Trophoblast cell (in vitro differentiated cells and primary cell): ENCODE results near the gene TCEA3.

Experiments used
- DNase-seq, 2 donors: peaks; one replicate each; pipeline ENCODE4 v3.0.0-alpha.2; 2016
- H2AFZ ChIP-seq: 2 replicates; pipeline ENCODE4 v1.6.1; 2013; ENCODE audit warnings: low read length, moderate library complexity, mild to moderate bottlenecking; ENCODE audit not compliant: insufficient read depth, poor library complexity
- H2AK5ac ChIP-seq: 2 replicates; pipeline ENCODE4 v1.6.1; 2013; ENCODE audit warnings: mild to moderate bottlenecking, low read length
- H2BK120ac ChIP-seq: 2 replicates; pipeline ENCODE4 v1.6.1; 2013; ENCODE audit warnings: low read length, mild to moderate bottlenecking, moderate library complexity; ENCODE audit not compliant: insufficient read depth, poor library complexity
- H2BK12ac ChIP-seq: 2 replicates; pipeline ENCODE4 v1.6.1; 2013; ENCODE audit warnings: mild to moderate bottlenecking, low read length, moderate library complexity
- H2BK5ac ChIP-seq: 2 replicates; pipeline ENCODE4 v1.6.1; 2013; ENCODE audit warnings: low read length, low read depth, moderate library complexity, mild to moderate bottlenecking; ENCODE audit not compliant: poor library complexity
- H3K14ac ChIP-seq: 2 replicates; pipeline ENCODE4 v1.6.1; 2013; ENCODE audit warnings: mild to moderate bottlenecking, low read length
- H3K18ac ChIP-seq: 2 replicates; pipeline ENCODE4 v1.6.1; 2013; ENCODE audit warnings: mild to moderate bottlenecking, low read length
- H3K23ac ChIP-seq: 2 replicates; pipeline ENCODE4 v1.6.1; 2013; ENCODE audit warnings: low read length
- H3K27ac ChIP-seq: 2 replicates; pipeline ENCODE4 v1.5.1; 2013; ENCODE audit warnings: low read depth, mild to moderate bottlenecking, inconsistent platforms, low read length, moderate library complexity
- H3K27me3 ChIP-seq: 2 replicates; pipeline ENCODE4 v1.6.1; 2013; ENCODE audit warnings: inconsistent platforms, mild to moderate bottlenecking, low read length, moderate library complexity; ENCODE audit not compliant: insufficient read depth
- H3K36me3 ChIP-seq, 2 experiments: 1 replicate in 1 of 2; 2 replicates in 1 of 2; pipeline ENCODE4 v1.6.1; 2013; ENCODE audit warnings: low read length in 2 of 2, mild to moderate bottlenecking in 2 of 2, moderate library complexity in 1 of 2; ENCODE audit not compliant: insufficient read depth in 2 of 2, control insufficient read depth in 1 of 2
- H3K4ac ChIP-seq: 2 replicates; pipeline ENCODE4 v1.6.1; 2013; ENCODE audit warnings: low read depth, mild to moderate bottlenecking, low read length, moderate library complexity
- H3K4me1 ChIP-seq, 2 experiments: 1 replicate in 1 of 2; 2 replicates in 1 of 2; pipeline ENCODE4 v1.6.1; 2013; ENCODE audit warnings: low read length in 2 of 2, mild to moderate bottlenecking in 2 of 2, moderate library complexity in 1 of 2; ENCODE audit not compliant: insufficient read depth in 2 of 2, control insufficient read depth in 1 of 2
- H3K4me2 ChIP-seq: 2 replicates; pipeline ENCODE4 v1.6.1; 2013; ENCODE audit warnings: inconsistent platforms, mild to moderate bottlenecking, low read length, moderate library complexity
- H3K4me3 ChIP-seq: 2 replicates; pipeline ENCODE4 v1.5.1; 2013; ENCODE audit warnings: mild to moderate bottlenecking, low read depth, low read length, inconsistent platforms
- H3K79me1 ChIP-seq: one replicate; pipeline ENCODE4 v1.6.1; 2013; ENCODE audit warnings: low read length
- H3K79me2 ChIP-seq: 2 replicates; pipeline ENCODE4 v1.6.1; 2013; ENCODE audit warnings: low read length, mild to moderate bottlenecking; ENCODE audit not compliant: control insufficient read depth, insufficient read depth, poor library complexity
- H3K9ac ChIP-seq: 2 replicates; pipeline ENCODE4 v1.6.1; 2013; ENCODE audit warnings: mild to moderate bottlenecking, low read length
- H3K9me3 ChIP-seq: 2 replicates; pipeline ENCODE4 v1.6.1; 2013; ENCODE audit warnings: low read depth, mild to moderate bottlenecking, control low read depth, inconsistent platforms, low read length; ENCODE audit not compliant: insufficient read depth
- H4K12ac ChIP-seq: 2 replicates; pipeline ENCODE4 v1.6.1; 2013; ENCODE audit warnings: low read depth, mild to moderate bottlenecking, low read length, moderate library complexity
- H4K8ac ChIP-seq: 2 replicates; pipeline ENCODE4 v1.6.1; 2013; ENCODE audit warnings: low read depth, mild to moderate bottlenecking, low read length, moderate library complexity
- H4K91ac ChIP-seq: one replicate; pipeline ENCODE4 v1.6.1; 2013; ENCODE audit warnings: low read depth, mild to moderate bottlenecking, low read length, moderate library complexity
- WGBS: extraction: QIAGEN DNeasy Blood & Tissue Kit; methylation state at CpG from one replicate; pipeline ENCODE4 v1.1.7; 2013; ENCODE audit warnings: missing lambda C conversion rate; ENCODE audit not compliant: insufficient read length, insufficient coverage; ENCODE audit errors: extremely low coverage; 5-methylcytosine and 5-hydroxymethylcytosine counted together

Gene TCEA3

GRCh38 chr1:23366598-23366997, 58.0 kb downstream of the TCEA3 start:
- Histone ChIP-seq H3K27ac (no peak overlapping the region), H2BK120ac (no peak overlapping the region), H3K4me3 (no peak overlapping the region)

GRCh38 chr1:23366146-23366545, 58.4 kb downstream of the TCEA3 start:
- H2AFZ ChIP-seq: no peak overlapping the region
- no peak overlapping the region for H3K4me2 ChIP-seq
- H3K9ac ChIP-seq: no peak overlapping the region
- H2BK12ac ChIP-seq: no peak overlapping the region
- no peak overlapping the region for H2BK5ac ChIP-seq
- H3K27me3 ChIP-seq: no peaks in the 10 kb centered on the region
- no peak overlapping the region for H4K12ac ChIP-seq
- no peak overlapping the region for H4K91ac ChIP-seq
- H3K4me3 ChIP-seq: no peak overlapping the region
- no peak overlapping the region for H3K27ac ChIP-seq
- no peak overlapping the region for H4K8ac ChIP-seq
- H3K4me1 ChIP-seq: peaks cover 10 to 13% of the 10 kb centered on the region in 2 experiments
- H2BK120ac ChIP-seq: no peak overlapping the region
- DNase-seq: no peak
- no peak overlapping the region for H3K18ac ChIP-seq
- H3K9me3 ChIP-seq: peaks cover 13% of the 10 kb centered on the region
- H3K79me1 ChIP-seq: peaks cover 27% of the 10 kb centered on the region
- no peak overlapping the region for H3K23ac ChIP-seq
- peaks cover 13% of the 10 kb centered on the region for H3K79me2 ChIP-seq
- no CpG with 5 or more reads among the region's 2 CpGs for WGBS
- H3K4ac ChIP-seq: no peak overlapping the region
- no peak overlapping the region for H3K14ac ChIP-seq
- H2AK5ac ChIP-seq: no peak overlapping the region
- peaks cover 17 to 23% of the 10 kb centered on the region in 2 experiments for H3K36me3 ChIP-seq

More at GRCh38 chr1:23366598-23366997, 58.0 kb downstream of the TCEA3 start:
- H3K9me3 ChIP-seq: peaks cover 13% of the 10 kb centered on the region
- H3K36me3 ChIP-seq: peaks cover 17 to 19% of the 10 kb centered on the region in 2 experiments
- no peak overlapping the region for H2AK5ac ChIP-seq
- H3K27me3 ChIP-seq: no peaks in the 10 kb centered on the region
- H4K91ac ChIP-seq: no peak overlapping the region
- no peak overlapping the region for H3K23ac ChIP-seq
- H3K79me1 ChIP-seq: peaks cover 30% of the 10 kb centered on the region
- no peak overlapping the region for H3K14ac ChIP-seq
- H4K12ac ChIP-seq: no peak overlapping the region
- no peak overlapping the region for H3K4ac ChIP-seq
- no peak overlapping the region for H3K9ac ChIP-seq
- no peak overlapping the region for H3K4me2 ChIP-seq
- H3K79me2 ChIP-seq: peaks cover 15% of the 10 kb centered on the region
- DNase-seq: peak in 1 of 2 donors; percentile 54
- no peak overlapping the region for H4K8ac ChIP-seq
- H2AFZ ChIP-seq: no peak overlapping the region
- H3K18ac ChIP-seq: no peak overlapping the region
- H3K4me1 ChIP-seq: peaks cover 11 to 16% of the 10 kb centered on the region in 2 experiments
- H2BK5ac ChIP-seq: no peak overlapping the region
- no peak overlapping the region for H2BK12ac ChIP-seq
- WGBS: no CpG with 5 or more reads among the region's 5 CpGs

GRCh38 chr1:23362218-23362713, 62.3 kb downstream of the TCEA3 start:
- no peak overlapping the region for H2BK12ac ChIP-seq
- no peak overlapping the region for H4K8ac ChIP-seq
- peaks cover 17 to 28% of the 10 kb centered on the region in 2 experiments for H3K36me3 ChIP-seq
- H3K18ac ChIP-seq: no peak overlapping the region
- H3K27ac ChIP-seq: no peak overlapping the region
- no peak overlapping the region for H3K4me2 ChIP-seq
- no peak overlapping the region for H3K9ac ChIP-seq
- peaks cover 0 to 2% of the 10 kb centered on the region in 2 experiments for H3K4me1 ChIP-seq
- no peak for DNase-seq
- H3K14ac ChIP-seq: no peak overlapping the region
- no peak overlapping the region for H4K91ac ChIP-seq
- no peak overlapping the region for H3K4me3 ChIP-seq
- H2BK120ac ChIP-seq: no peak overlapping the region
- H3K4ac ChIP-seq: no peak overlapping the region
- H2AFZ ChIP-seq: no peak overlapping the region
- H2AK5ac ChIP-seq: no peak overlapping the region
- no peak overlapping the region for H2BK5ac ChIP-seq
- H3K27me3 ChIP-seq: no peaks in the 10 kb centered on the region
- no CpG with 5 or more reads among the region's 13 CpGs for WGBS
- no peaks in the 10 kb centered on the region for H3K79me2 ChIP-seq
- H3K79me1 ChIP-seq: no peaks in the 10 kb centered on the region
- no peak overlapping the region for H4K12ac ChIP-seq
- H3K23ac ChIP-seq: no peak overlapping the region
- H3K9me3 ChIP-seq: peaks cover 18% of the 10 kb centered on the region

- no peak overlapping the region for H2AFZ ChIP-seq
- no peak overlapping the region for H3K4ac ChIP-seq
- H3K4me2 ChIP-seq: no peak overlapping the region
Measured at GRCh38 chr1:23358310-23358875, 66.2 kb downstream of the TCEA3 start.

More at GRCh38 chr1:23358310-23358875, 66.2 kb downstream of the TCEA3 start:
- Histone ChIP-seq H3K36me3 (peaks cover 7 to 25% of the 10 kb centered on the region in 2 experiments), H4K12ac (no peak overlapping the region), H2BK5ac (no peak overlapping the region), H2BK12ac (no peak overlapping the region), H3K9ac (no peak overlapping the region), H3K4me3 (no peak overlapping the region), H3K79me2 (no peaks in the 10 kb centered on the region), H3K9me3 (peaks cover 17% of the 10 kb centered on the region), H3K79me1 (no peaks in the 10 kb centered on the region), H3K14ac (no peak overlapping the region), H4K8ac (no peak overlapping the region), H3K27ac (no peak overlapping the region), H2BK120ac (no peak overlapping the region), H4K91ac (no peak overlapping the region), H3K4me1 (no peaks in the 10 kb centered on the region), H3K23ac (no peak overlapping the region), H3K18ac (no peak overlapping the region), H3K27me3 (peaks cover 4% of the 10 kb centered on the region), H2AK5ac (no peak overlapping the region)
- DNase-seq: peak in 1 of 2 donors; percentile 56
- no CpG with 5 or more reads among the region's 3 CpGs for WGBS
